Upper lobe of left lung (tissue), 6 donors: ENCODE results near the gene KRTAP20-2. TPM values are rescaled to one million over a fixed set of nuclear protein-coding genes. Genes with fewer than 3 reads are reported as not detected.

Experiments
- ATAC-seq, 2 donors: fragments of 200-7000 bp; cut with Tn5 transposase; one replicate each; pipeline ENCODE4 v1.9.1; 2022; ENCODE audit warnings: mild to moderate bottlenecking in 2 of 2, moderate library complexity in 2 of 2; ENCODE audit not compliant: low FRiP score in 2 of 2
- DNase-seq, 2 donors: peaks; one replicate each; pipeline ENCODE4 v3.0.0-alpha.2; 2019 to 2020
- H3K27ac ChIP-seq, 4 donors: fragments of 200-600 bp; sonication (generic); one replicate each; pipeline ENCODE4 v1.5.1; 2016 to 2019
- H3K27me3 ChIP-seq, 4 donors: fragments of 200-600 bp; sonication (generic); one replicate each; pipeline ENCODE4 v1.5.1; 2017 to 2019
- H3K36me3 ChIP-seq, 4 donors: fragments of 200-600 bp; sonication (generic); one replicate each; pipeline ENCODE4 v1.5.1; 2016 to 2019
- H3K4me1 ChIP-seq, 4 donors: fragments of 200-600 bp; sonication (generic); one replicate each; pipeline ENCODE4 v1.5.1; 2018 to 2019
- H3K4me3 ChIP-seq, 4 donors: fragments of 200-600 bp; sonication (generic); one replicate each; pipeline ENCODE4 v1.5.1; 2017 to 2019; ENCODE audit warnings: mild to moderate bottlenecking in 2 of 4, moderate library complexity in 1 of 4
- H3K9me3 ChIP-seq, 4 donors: fragments of 200-600 bp; sonication (generic); one replicate each; pipeline ENCODE4 v1.5.1; 2018 to 2019
- EP300 ChIP-seq, 4 donors: sonication (generic); formaldehyde crosslinking; IDR thresholded peaks; one replicate each; pipeline ENCODE4 v1.5.1; 2017; ENCODE audit warnings: antibody characterized with exemption in 4 of 4, control low read depth in 2 of 4
- POLR2A ChIP-seq, 4 donors: fragments of 450-650 bp; IDR thresholded peaks; one replicate each; pipeline ENCODE4 v1.5.1; 2016 to 2017; ENCODE audit warnings: antibody characterized with exemption in 4 of 4, mild to moderate bottlenecking in 2 of 4
- POLR2AphosphoS5 ChIP-seq, 2 donors: sonication (generic); formaldehyde crosslinking; IDR thresholded peaks; one replicate each; pipeline ENCODE4 v1.5.1; 2017; ENCODE audit warnings: antibody characterized with exemption in 2 of 2
- WGBS, 2 donors: methylation state at CpG; one replicate each; pipeline ENCODE4 v1.1.5; 2017 to 2018; 5-methylcytosine and 5-hydroxymethylcytosine counted together
- total RNA-seq, 6 donors: library from RNA; depleted of rRNA in 4 of 6; stranded (reverse); fragments of >200 nt in 4 of 6; gene quantifications; one replicate each; pipeline versions ENCODE4 v1.1.0 to v1.2.1, GENCODE V29; 2016 to 2021
- TF ChIP-seq, protein P1 (sequence below), 6 experiments: fragments of 450-650 bp in 4 of 6; fragments of 200-600 bp in 2 of 6; sonication (generic) in 2 of 6; IDR thresholded peaks; one replicate each; pipeline ENCODE4 v1.5.1; 2016 to 2019; ENCODE audit warnings: antibody characterized with exemption in 6 of 6
- donor health status: DM: no; HTN: no; CAD: no; lungs with moderate emphysema.
- donor health status: DM: no; HTN: yes; CAD: no; lungs with severe emphysema.

The KRTAP20-2 gene
- total RNA-seq, result not detected

DNA sequence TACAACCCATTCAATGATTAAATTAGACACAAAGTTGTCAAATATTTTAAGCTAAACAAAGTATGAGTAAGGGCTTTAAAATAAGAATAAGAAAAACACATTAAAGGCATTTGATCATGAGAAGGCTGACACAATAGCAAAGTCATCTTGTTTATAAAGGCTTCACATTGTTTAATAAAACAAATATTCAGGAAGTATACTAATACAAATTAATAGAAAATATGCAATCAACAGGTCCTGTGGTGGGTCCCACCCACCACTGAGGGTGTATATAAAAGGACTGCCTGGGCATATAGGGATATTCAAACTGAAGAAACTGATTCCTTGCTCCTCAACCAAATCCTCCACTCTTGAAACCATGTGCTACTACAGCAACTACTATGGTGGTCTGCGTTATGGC, at the start of gene KRTAP20-2:
Gene KRTAP20-2, plus strand, starts transcription at position 301 of the 400 bp plus-strand sequence. Its CDS starts 58 bp downstream, at position 359.
- WGBS, 2 donors, result 61 to 93% methylated on average over 1 of the region's 1 CpG
- Histone ChIP-seq H3K4me1 (no peaks in the 10 kb centered on the region), H3K9me3 (no peaks in the 10 kb centered on the region), H3K27ac (no peak within 1 kb of the TSS), H3K27me3 (no peaks in the 10 kb centered on the region), H3K36me3 (no peaks in the 10 kb centered on the region), H3K4me3 (no peak within 1 kb of the TSS)
- DNase-seq (no peak), ATAC-seq (no peak)
- TF ChIP-seq POLR2AphosphoS5 (IDR thresholded peaks at IDR 0.05) (no peak), EP300 (IDR thresholded peaks at IDR 0.05) (no peak), POLR2A (IDR thresholded peaks at IDR 0.05) (no peak)
- TF ChIP-seq, protein P1, sequence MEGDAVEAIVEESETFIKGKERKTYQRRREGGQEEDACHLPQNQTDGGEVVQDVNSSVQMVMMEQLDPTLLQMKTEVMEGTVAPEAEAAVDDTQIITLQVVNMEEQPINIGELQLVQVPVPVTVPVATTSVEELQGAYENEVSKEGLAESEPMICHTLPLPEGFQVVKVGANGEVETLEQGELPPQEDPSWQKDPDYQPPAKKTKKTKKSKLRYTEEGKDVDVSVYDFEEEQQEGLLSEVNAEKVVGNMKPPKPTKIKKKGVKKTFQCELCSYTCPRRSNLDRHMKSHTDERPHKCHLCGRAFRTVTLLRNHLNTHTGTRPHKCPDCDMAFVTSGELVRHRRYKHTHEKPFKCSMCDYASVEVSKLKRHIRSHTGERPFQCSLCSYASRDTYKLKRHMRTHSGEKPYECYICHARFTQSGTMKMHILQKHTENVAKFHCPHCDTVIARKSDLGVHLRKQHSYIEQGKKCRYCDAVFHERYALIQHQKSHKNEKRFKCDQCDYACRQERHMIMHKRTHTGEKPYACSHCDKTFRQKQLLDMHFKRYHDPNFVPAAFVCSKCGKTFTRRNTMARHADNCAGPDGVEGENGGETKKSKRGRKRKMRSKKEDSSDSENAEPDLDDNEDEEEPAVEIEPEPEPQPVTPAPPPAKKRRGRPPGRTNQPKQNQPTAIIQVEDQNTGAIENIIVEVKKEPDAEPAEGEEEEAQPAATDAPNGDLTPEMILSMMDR (IDR thresholded peaks at IDR 0.05), result no peak

DNA sequence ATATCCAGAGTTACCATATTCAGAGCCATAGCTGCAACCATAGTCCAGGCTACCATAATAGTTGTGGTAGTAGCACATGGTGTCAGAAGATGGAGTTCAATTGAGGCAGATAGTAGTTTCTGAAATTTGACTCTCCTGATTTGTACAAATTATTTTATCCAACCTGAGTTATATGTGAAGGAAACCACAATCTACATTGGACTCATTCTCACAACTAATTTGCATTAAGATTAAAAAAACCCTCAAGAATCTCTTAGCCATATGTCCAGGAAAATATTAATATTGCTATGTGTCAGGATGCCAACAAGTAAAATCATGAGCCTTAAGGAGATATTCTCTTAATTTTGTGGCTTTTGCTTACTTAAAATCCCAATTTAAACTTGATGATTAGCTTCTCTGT, 44.7 kb upstream of the KRTAP20-2 start, which contains the start of gene KRTAP22-2:
Gene KRTAP22-2, minus strand, starts transcription at position 101 of the 400 bp plus-strand sequence.
- TF ChIP-seq EP300 (IDR thresholded peaks at IDR 0.05) (no peak), POLR2AphosphoS5 (IDR thresholded peaks at IDR 0.05) (no peak), POLR2A (IDR thresholded peaks at IDR 0.05) (no peak)
- TF ChIP-seq, protein P1 (IDR thresholded peaks at IDR 0.05), result no peak
- no peak within 1 kb of the TSS for H3K27ac ChIP-seq
- no peaks in the 10 kb centered on the region for H3K27me3 ChIP-seq
- H3K4me3 ChIP-seq, result no peak within 1 kb of the TSS
- ATAC-seq (no peak), DNase-seq (no peak)
- no peaks in the 10 kb centered on the region for H3K36me3 ChIP-seq
- H3K9me3 ChIP-seq, result no peaks in the 10 kb centered on the region
- H3K4me1 ChIP-seq, result no peaks in the 10 kb centered on the region

DNA sequence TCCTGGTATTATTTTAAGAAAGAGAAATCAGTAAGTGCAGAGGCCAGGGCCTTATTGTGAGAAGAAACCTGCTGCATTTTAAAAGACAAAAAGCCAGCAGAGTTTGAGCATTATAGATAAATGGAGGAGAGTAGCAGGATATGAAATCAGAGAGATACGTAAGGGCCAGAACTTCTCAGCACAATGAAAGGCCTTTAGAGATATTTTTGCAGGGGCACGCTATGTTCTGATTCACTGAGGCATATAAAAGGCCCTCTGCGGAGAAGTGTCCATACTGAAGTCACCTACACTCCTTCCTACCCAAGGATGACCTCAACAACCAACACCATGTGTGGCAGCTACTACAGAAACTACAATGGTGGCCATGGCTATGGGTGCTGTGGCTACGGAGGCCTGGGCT, 42.9 kb upstream of the KRTAP20-2 start, which contains the start of gene KRTAP6-3:
Gene KRTAP6-3, plus strand, starts transcription at position 301 of the 400 bp plus-strand sequence. Its CDS starts 6 bp downstream, at position 307.
- H3K27me3 ChIP-seq, result no peaks in the 10 kb centered on the region
- DNase-seq (no peak), ATAC-seq (peak; percentile 12 to 37)
- H3K4me3 ChIP-seq, result no peak within 1 kb of the TSS
- WGBS, 2 donors, result 92 to 93% methylated on average over 3 to 4 of the region's 4 CpGs
- H3K4me1 ChIP-seq, result no peaks in the 10 kb centered on the region
- no peaks in the 10 kb centered on the region for H3K9me3 ChIP-seq
- H3K27ac ChIP-seq, result no peak within 1 kb of the TSS
- no peaks in the 10 kb centered on the region for H3K36me3 ChIP-seq
- TF ChIP-seq, protein P1 (IDR thresholded peaks at IDR 0.05), result no peak
- no peak for TF ChIP-seq POLR2AphosphoS5 (IDR thresholded peaks at IDR 0.05)
- no peak for TF ChIP-seq EP300 (IDR thresholded peaks at IDR 0.05)
- TF ChIP-seq POLR2A (IDR thresholded peaks at IDR 0.05), result no peak

DNA sequence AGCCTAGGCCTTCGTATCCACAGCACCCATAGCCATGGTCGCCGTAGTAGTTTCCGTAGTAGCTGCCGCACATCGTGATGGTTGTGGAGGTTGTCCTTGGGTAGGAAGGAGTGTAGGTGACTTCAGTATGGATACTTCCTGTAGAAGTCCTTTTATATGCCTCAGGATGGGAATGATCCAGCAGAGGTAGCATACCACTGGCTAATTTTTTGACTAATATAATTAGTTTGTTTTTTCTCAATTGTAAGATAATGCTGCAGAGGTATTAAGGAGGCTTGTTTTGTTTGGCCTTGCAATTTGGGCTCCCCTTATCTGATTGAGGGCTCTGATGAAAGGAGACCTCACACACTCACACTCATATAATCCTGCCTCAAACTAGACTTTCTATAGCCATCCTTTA, 36.2 kb upstream of the KRTAP20-2 start, which contains the start of gene KRTAP6-2:
Gene KRTAP6-2, minus strand, starts transcription at position 101 of the 400 bp plus-strand sequence. Its CDS starts 28 bp downstream, at position 73.
- DNase-seq (no peak), ATAC-seq (no peak)
- Histone ChIP-seq H3K4me3 (no peak within 1 kb of the TSS), H3K9me3 (no peaks in the 10 kb centered on the region), H3K27me3 (no peaks in the 10 kb centered on the region), H3K4me1 (no peaks in the 10 kb centered on the region), H3K27ac (no peak within 1 kb of the TSS), H3K36me3 (no peaks in the 10 kb centered on the region)
- WGBS, 2 donors, result 94% methylated on average over 5 to 6 of the region's 6 CpGs
- TF ChIP-seq, protein P1 (IDR thresholded peaks at IDR 0.05), result no peak
- TF ChIP-seq EP300 (IDR thresholded peaks at IDR 0.05) (no peak), POLR2AphosphoS5 (IDR thresholded peaks at IDR 0.05) (no peak)

DNA sequence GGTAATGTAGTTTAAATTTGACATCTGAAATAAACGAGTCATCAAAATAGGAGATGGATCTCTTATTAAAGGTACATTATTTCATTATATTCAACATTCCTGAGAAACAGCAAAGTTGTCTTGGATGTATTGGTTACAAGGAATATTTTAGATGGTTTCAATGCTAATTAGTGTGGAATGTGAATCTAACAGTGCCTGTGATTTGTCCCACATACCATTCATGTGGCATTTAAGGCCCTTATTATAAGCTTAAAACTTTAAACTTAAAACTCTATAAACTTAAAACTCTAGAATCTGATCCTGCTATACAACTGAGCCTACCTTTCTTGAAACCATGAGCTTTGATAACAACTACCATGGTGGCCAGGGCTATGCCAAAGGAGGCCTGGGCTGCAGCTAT, 34.2 kb upstream of the KRTAP20-2 start, which contains the start of gene KRTAP22-1:
Gene KRTAP22-1, plus strand, starts transcription at position 301 of the 400 bp plus-strand sequence.
- no peaks in the 10 kb centered on the region for H3K9me3 ChIP-seq
- no peak within 1 kb of the TSS for H3K27ac ChIP-seq
- no peak for DNase-seq
- TF ChIP-seq EP300 (IDR thresholded peaks at IDR 0.05) (no peak), POLR2AphosphoS5 (IDR thresholded peaks at IDR 0.05) (no peak), POLR2A (IDR thresholded peaks at IDR 0.05) (no peak)
- no peaks in the 10 kb centered on the region for H3K4me1 ChIP-seq
- no peaks in the 10 kb centered on the region for H3K36me3 ChIP-seq
- no peaks in the 10 kb centered on the region for H3K27me3 ChIP-seq
- no peak within 1 kb of the TSS for H3K4me3 ChIP-seq
- 0 to 95% methylated on average over 1 of the region's 1 CpG for WGBS, 2 donors
- no peak for ATAC-seq
